Cardiac muscle cell (in vitro differentiated cells and primary cell): ENCODE measurements around the gene POLR1D. TPM values are rescaled to one million over a fixed set of nuclear protein-coding genes. Genes with fewer than 3 reads are reported as not detected.
"Not testable (repeated sequence)": the region's sequence is repeated elsewhere in the genome, so short reads cannot be mapped to it uniquely, and the experiment has no call there.

Experiments
- DNase-seq, 2 donors: peaks; one replicate each; pipeline versions ENCODE4 v3.0.0 to v3.0.0-alpha.2; 2010 to 2017; ENCODE audit warnings: low read depth in 1 of 2, low spot score in 1 of 2
- H3K27ac ChIP-seq: fragments of 200-600 bp; sonication (generic); 2 replicates; pipeline ENCODE4 v1.5.1; 2016
- H3K27me3 ChIP-seq: fragments of 200-600 bp; sonication (generic); 2 replicates; pipeline ENCODE4 v1.6.0; 2016; ENCODE audit warnings: control low read depth
- H3K36me3 ChIP-seq: fragments of 200-600 bp; sonication (generic); 2 replicates; pipeline ENCODE4 v1.5.1; 2016; ENCODE audit warnings: control low read depth
- H3K4me1 ChIP-seq: fragments of 200-600 bp; sonication (generic); 2 replicates; pipeline ENCODE4 v1.8.1; 2017; ENCODE audit warnings: low read depth, mild to moderate bottlenecking, mixed run types
- H3K4me3 ChIP-seq: fragments of 200-600 bp; sonication (generic); 2 replicates; pipeline ENCODE4 v1.5.1; 2016; ENCODE audit warnings: mild to moderate bottlenecking
- H3K9me3 ChIP-seq: fragments of 200-600 bp; sonication (generic); 2 replicates; pipeline ENCODE4 v1.5.1; 2017; ENCODE audit warnings: low read depth, mild to moderate bottlenecking, control low read depth
- polyA plus RNA-seq: library from polyadenylated mRNA; unstranded; fragments of >200 nt; fragmentation: Nextera tagmentation; extraction: Ambion mirVana; gene quantifications from 2 replicates; pipeline ENCODE4 v1.2.1, GENCODE V29; 2016
- total RNA-seq: library from RNA; depleted of rRNA; stranded (reverse); fragments of >200 nt; gene quantifications from 2 replicates; pipeline ENCODE4 v1.2.3, GENCODE V29; 2016
- TF ChIP-seq, protein P1 (sequence below): IDR thresholded peaks from 2 replicates; pipeline ENCODE4 v1.5.1; 2012; ENCODE audit warnings: low read depth, mild to moderate bottlenecking, low read length

Gene POLR1D
- total and polyA plus RNA-seq, 2 experiments from 2014 or later: 101 to 116 TPM

GRCh38 chr13:27628081-27628480 is 6.4 kb downstream of the POLR1D start:
- no peaks in the 10 kb centered on the region for H3K27me3 ChIP-seq
- H3K9me3 ChIP-seq: no peaks in the 10 kb centered on the region
- no peak overlapping the region for H3K4me3 ChIP-seq
- H3K4me1 ChIP-seq: no peaks in the 10 kb centered on the region
- H3K36me3 ChIP-seq: peaks cover 3% of the 10 kb centered on the region
- H3K27ac ChIP-seq: no peak overlapping the region
- no peak for DNase-seq
- TF ChIP-seq, protein P1, sequence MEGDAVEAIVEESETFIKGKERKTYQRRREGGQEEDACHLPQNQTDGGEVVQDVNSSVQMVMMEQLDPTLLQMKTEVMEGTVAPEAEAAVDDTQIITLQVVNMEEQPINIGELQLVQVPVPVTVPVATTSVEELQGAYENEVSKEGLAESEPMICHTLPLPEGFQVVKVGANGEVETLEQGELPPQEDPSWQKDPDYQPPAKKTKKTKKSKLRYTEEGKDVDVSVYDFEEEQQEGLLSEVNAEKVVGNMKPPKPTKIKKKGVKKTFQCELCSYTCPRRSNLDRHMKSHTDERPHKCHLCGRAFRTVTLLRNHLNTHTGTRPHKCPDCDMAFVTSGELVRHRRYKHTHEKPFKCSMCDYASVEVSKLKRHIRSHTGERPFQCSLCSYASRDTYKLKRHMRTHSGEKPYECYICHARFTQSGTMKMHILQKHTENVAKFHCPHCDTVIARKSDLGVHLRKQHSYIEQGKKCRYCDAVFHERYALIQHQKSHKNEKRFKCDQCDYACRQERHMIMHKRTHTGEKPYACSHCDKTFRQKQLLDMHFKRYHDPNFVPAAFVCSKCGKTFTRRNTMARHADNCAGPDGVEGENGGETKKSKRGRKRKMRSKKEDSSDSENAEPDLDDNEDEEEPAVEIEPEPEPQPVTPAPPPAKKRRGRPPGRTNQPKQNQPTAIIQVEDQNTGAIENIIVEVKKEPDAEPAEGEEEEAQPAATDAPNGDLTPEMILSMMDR: no peak

DNA sequence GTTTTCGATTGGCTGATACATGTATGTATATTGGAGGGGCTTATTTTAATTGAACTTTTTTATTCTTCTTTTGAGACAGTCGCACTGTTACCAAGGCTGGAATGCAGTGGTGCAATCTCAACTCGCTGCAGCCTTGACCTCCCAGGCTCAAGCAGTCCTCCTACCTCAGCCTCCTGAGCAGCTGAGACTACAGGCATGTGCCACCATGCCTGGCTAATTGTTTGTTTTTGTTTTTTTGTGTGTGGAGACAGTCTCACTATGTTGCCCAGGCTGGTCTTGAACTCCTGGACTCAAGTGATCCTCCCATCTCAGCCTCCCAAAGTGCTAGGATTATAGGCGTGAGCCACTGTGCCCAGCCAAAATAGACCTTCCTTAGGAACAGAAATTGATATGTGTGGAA is 7.1 kb downstream of the POLR1D start:
- H3K27me3 ChIP-seq, H3K4me3 ChIP-seq, H3K36me3 ChIP-seq, H3K9me3 ChIP-seq, H3K27ac ChIP-seq, H3K4me1 ChIP-seq, DNase-seq: not testable (repeated sequence)

GRCh38 chr13:27631156-27631555 is 9.5 kb downstream of the POLR1D start:
- Histone ChIP-seq H3K4me1 (no peaks in the 10 kb centered on the region), H3K4me3 (no peak overlapping the region), H3K36me3 (no peaks in the 10 kb centered on the region), H3K9me3 (no peaks in the 10 kb centered on the region), H3K27me3 (no peaks in the 10 kb centered on the region), H3K27ac (no peak overlapping the region)
- TF ChIP-seq, protein P1: no peak
- no peak for DNase-seq

- H3K36me3 ChIP-seq: no peaks in the 10 kb centered on the region
- H3K27me3 ChIP-seq: no peaks in the 10 kb centered on the region
- no peak for DNase-seq
- no peak overlapping the region for H3K27ac ChIP-seq
- no peak overlapping the region for H3K4me3 ChIP-seq
- no peaks in the 10 kb centered on the region for H3K9me3 ChIP-seq
- H3K4me1 ChIP-seq: peaks cover 2% of the 10 kb centered on the region
- TF ChIP-seq, protein P1: no peak
Observed at GRCh38 chr13:27631665-27632064, 10.0 kb downstream of the POLR1D start.

DNA sequence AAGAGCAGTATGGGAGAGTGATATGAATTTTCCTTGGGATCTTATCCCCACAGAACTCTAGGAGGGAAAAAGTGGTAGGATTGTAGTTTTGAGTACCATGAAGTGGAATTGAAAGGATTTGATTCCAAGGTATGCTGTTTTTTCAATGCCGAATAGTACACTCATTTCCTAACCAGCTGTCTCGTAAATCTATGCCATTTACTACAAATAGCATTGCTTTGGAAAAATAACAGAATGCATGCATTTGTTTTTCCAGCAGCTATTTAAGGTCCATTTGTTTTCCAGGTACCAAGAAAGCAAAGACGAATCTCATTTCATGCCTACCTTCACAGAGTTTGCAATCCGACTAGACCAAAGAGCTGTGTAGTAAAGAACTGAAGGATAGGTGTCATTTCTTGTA is 10.5 kb downstream of the POLR1D start:
- TF ChIP-seq, protein P1: no peak
- Histone ChIP-seq H3K4me1 (peaks cover 4% of the 10 kb centered on the region), H3K36me3 (no peaks in the 10 kb centered on the region), H3K9me3 (no peaks in the 10 kb centered on the region), H3K4me3 (no peak overlapping the region), H3K27ac (no peak overlapping the region), H3K27me3 (no peaks in the 10 kb centered on the region)
- no peak for DNase-seq

GRCh38 chr13:27632648-27633047 is 11.0 kb downstream of the POLR1D start:
- TF ChIP-seq, protein P1: no peak
- Histone ChIP-seq H3K4me3 (no peak overlapping the region), H3K27me3 (no peaks in the 10 kb centered on the region), H3K9me3 (no peaks in the 10 kb centered on the region), H3K27ac (no peak overlapping the region), H3K4me1 (peaks cover 4% of the 10 kb centered on the region), H3K36me3 (no peaks in the 10 kb centered on the region)
- DNase-seq: no peak
